Activated CD4-positive, CD25-positive, alpha-beta regulatory T cell treated with anti-CD3 and anti-CD28 coated beads, Interleukin-2, amount 50 U/mL, for 24 hours (primary cell): ENCODE measurements around the gene DOCK4.

Experiments
- ATAC-seq, 2 donors: fragments of 150-1000 bp; cut with Tn5 transposase; one replicate each; pipeline ENCODE4 v1.10.0; 2021; ENCODE audit warnings: mild to moderate bottlenecking in 1 of 2, moderate library complexity in 1 of 2

Gene DOCK4

DNA sequence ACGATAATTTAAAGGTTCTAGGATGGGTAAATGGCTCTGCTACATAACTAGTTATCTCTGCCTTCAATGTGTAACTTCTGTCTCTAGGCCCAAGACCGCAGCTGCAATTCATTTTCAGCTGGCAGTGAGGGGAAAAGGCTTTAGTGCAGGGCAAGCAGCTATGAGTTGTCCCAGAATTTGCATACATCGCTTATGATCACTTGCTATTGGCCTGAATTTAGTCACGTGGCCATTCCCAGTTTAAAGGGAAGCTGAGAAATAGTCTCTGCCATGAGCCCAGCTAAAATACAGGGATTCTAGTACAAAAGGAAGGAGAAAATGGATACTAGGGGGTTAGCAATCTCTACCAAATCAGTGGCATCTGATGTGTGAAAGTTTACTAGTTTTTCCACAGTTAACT lies 498.1 kb downstream of the DOCK4 start:
- ATAC-seq: no peak

GRCh38 chr7:111705807-111706206 lies 500.4 kb downstream of the DOCK4 start:
- ATAC-seq: no peak

DNA sequence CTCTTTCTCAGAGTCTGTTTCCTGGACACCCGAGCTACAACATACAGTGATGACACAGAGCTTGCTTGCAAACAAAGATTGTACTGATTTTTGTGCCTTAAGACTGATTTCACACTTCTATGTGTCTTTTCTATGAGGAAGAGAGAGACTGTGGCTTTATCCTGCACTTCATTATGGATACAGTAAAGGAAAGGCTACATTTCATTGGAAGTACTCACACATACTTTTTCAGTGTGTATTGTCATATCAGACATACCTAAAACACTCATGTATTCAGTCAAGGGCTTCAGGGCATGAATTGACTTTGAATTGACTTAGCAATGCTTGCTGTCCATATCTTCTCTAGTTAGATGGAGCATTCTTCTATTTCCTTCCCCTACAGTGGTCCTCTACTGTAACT lies 508.4 kb downstream of the DOCK4 start:
- no peak for ATAC-seq

DNA sequence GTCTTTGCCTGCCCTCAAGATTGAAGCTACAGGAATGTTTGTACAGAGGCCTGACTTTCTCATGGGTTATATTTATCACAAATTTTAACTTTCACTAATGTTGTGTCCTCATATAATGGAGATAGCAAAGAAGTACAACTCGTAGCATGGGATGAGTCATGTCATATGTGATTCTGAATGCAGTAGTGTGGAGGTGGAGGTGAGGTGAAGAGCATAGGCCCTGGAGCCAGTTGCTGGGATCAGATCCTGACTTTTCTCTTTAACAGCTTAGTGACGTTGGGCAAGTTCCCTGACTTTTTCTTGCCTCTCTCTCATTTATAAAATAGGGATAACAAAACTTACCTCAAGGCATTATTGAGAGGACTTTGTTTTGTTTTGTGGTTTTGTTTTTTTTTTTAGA lies 511.8 kb downstream of the DOCK4 start:
- no peak for ATAC-seq

GRCh38 chr7:111690364-111691111 lies 515.7 kb downstream of the DOCK4 start:
- ATAC-seq: no peak

GRCh38 chr7:111685349-111685748 lies 520.9 kb downstream of the DOCK4 start:
- ATAC-seq: no peak

DNA sequence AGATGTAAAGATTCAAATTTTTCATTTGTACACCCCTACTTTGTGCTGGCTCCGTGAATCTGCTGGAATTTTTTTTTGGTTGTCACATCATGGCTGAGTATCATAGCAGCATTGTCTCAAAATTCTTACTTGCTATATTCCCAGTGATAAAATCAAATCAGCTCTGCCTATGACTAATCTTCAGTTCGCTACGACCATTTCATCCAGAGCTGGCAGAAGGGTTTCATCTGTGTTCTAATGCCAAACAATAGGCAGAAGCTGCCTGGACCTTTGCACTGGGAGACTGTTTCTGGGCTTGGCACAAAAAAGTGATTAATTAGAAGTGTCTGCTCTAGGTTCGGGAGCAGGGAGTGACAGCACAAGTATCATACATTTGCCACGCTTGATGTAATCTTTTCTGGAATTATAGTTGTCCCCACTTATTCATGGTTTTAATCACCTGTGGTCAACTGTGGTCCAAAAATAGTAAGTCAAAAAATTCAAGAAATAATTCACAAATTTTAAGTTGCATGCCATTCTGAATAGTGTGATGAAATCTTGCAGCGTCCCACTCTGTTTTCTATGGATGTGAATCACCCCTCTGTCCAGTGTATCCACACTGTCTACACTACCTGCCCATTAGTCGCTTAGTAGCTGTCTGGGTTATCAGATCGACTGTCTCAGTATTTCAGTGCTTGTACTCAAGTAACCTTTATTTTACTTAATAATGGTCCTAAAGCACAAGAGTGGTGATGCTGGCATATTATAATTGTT lies 523.4 kb downstream of the DOCK4 start:
- no peak for ATAC-seq

- ATAC-seq: no peak
These were observed 525.0 kb downstream of the DOCK4 start for GRCh38 chr7:111681242-111681641.

DNA sequence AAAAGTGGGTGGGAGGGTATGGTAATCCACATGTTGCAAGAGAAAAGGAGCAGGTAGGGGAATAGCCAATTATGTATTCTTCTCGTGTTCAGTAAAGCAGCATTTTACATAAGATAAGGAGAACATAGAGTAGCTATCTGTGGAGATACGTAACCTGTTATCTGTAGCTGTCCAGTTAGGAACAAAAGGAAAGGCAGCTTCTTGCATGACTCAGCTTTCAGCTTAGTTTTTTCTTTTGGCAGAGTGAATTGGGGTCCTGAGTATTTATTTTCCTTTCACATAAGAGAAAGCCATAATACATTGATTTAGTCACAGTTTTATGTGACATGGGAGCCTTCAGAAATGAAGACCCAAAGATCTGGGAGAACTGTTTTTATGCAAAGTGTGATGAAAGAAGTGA lies 527.2 kb downstream of the DOCK4 start:
- no peak for ATAC-seq

DNA sequence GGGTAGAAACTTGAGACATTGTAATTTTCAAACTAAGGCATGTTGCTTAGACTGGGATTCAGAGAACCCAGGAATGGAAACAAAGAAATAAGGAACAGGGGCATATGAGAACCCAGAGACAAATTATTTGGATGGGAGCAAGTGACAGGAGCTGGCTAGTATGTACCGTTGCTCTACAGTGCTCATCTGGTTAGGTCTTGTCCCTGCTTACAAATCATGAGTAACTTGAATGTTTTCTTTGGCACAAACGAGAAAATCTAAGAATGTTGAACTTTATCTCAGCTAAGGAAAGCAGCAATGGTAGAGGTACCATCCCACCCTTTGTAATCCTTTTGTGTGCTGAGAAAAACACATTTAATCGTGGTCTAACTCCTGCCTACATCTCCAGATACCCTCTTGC lies 527.9 kb downstream of the DOCK4 start:
- no peak for ATAC-seq

DNA sequence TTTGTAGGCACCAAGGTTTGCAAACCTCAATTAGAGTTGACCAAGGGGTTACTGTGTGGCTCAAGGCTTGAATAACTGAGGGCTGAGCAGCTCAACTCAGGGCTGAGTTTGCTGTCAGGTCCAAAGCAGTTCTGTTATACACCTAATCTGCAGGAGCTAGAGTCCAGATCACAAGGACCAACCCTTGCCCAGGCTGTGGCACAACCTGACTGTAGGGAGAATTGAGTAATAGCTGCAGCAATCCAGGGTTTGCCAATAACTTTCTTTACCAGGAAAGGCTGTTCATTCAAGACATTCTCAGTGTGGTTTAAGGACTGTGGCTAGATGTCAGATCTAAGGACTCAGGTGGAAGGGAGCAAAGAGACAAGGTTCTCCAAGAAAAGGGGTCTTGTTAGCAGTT lies 528.4 kb downstream of the DOCK4 start:
- ATAC-seq: no peak

DNA sequence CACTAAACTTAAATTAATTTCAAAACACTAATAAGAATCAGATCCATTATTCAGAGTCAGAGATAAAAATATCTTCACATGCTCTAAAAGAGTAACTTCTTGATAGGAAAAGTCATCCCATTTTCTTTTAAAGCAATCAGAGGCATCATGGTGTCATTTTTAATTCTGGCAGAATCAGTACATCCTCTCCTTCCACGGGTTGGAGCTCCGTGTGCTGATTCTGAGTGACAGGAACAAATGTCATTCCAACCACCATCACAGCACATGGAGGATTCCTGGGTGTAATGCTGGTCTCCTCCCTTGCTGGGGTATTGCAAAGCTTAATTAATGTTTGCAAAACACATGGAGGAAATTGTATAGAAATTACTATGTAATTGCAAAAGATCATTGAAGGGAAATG lies 529.4 kb downstream of the DOCK4 start:
- ATAC-seq: no peak
